Stimulated activated CD4-positive, alpha-beta T cell treated with anti-CD3 and anti-CD28 coated beads, TNF-alpha, amount 100 ng/mL, for 48 hours (primary cell): ENCODE measurements around the gene DOP1B.
A peak's percentile ranks its signal among the peaks of the same experiment; 100 is the strongest.
"Not testable (repeated sequence)": the region's sequence is repeated elsewhere in the genome, so short reads cannot be mapped to it uniquely, and the experiment has no call there.

ENCODE experiments used
- DNase-seq, 3 donors: peaks; one replicate each; pipeline ENCODE4 v3.0.0-alpha.2; 2020; ENCODE audit warnings: low read depth in 3 of 3

Gene DOP1B

GRCh38 chr21:36134803-36135390 is 21.7 kb upstream of the DOP1B start, which contains the start of gene CBR3:
TSS of gene CBR3 (plus strand) at chr21:36135079. CDS start at chr21:36135193, 114 bp downstream.
- peak in 2 of 3 donors; percentile 42 to 70 for DNase-seq

- peak in 2 of 3 donors; percentile 28 to 45 for DNase-seq
Measured at GRCh38 chr21:36135391-36136102, 21.1 kb upstream of the DOP1B start.

GRCh38 chr21:36139791-36140190 is 16.8 kb upstream of the DOP1B start:
- not testable (repeated sequence) for DNase-seq

- peak; percentile 76 to 91 (median 78) for DNase-seq
Measured at GRCh38 chr21:36141513-36141925, 15.1 kb upstream of the DOP1B start.

- DNase-seq, result not testable (repeated sequence)
Measured at GRCh38 chr21:36144233-36144632, 12.4 kb upstream of the DOP1B start.

- no peak for DNase-seq
Measured at GRCh38 chr21:36145259-36145658, 11.4 kb upstream of the DOP1B start.

- DNase-seq, result no peak
Measured at GRCh38 chr21:36147911-36148310, 8.7 kb upstream of the DOP1B start.

- no peak for DNase-seq
Measured at GRCh38 chr21:36148886-36149285, 7.7 kb upstream of the DOP1B start.

GRCh38 chr21:36149788-36150711 is 6.6 kb upstream of the DOP1B start:
- no peak for DNase-seq

- no peak for DNase-seq
Measured at GRCh38 chr21:36155603-36156338, 853 bp upstream of the DOP1B start.

GRCh38 chr21:36156339-36156814 is 247 bp upstream of the DOP1B start:
- peak; percentile 99 for DNase-seq

GRCh38 chr21:36159356-36159921 is 2.8 kb downstream of the DOP1B start:
- no peak for DNase-seq

GRCh38 chr21:36160850-36161178 is 4.2 kb downstream of the DOP1B start:
- DNase-seq, result no peak

- DNase-seq, result no peak
Measured at GRCh38 chr21:36162631-36163030, 6.0 kb downstream of the DOP1B start.

- no peak for DNase-seq
Measured at GRCh38 chr21:36163750-36164741, 7.4 kb downstream of the DOP1B start.

- no peak for DNase-seq
Measured at GRCh38 chr21:36165356-36165755, 8.7 kb downstream of the DOP1B start.

GRCh38 chr21:36166705-36167104 is 10.1 kb downstream of the DOP1B start:
- DNase-seq, result no peak

GRCh38 chr21:36167541-36167940 is 10.9 kb downstream of the DOP1B start:
- DNase-seq, result no peak

- no peak for DNase-seq
Measured at GRCh38 chr21:36169470-36170128, 13.0 kb downstream of the DOP1B start.
